ENCODE measurements around the gene ROR2.
A peak's percentile ranks its signal among the peaks of the same experiment; 100 is the strongest.

ROR2 gene

DNA sequence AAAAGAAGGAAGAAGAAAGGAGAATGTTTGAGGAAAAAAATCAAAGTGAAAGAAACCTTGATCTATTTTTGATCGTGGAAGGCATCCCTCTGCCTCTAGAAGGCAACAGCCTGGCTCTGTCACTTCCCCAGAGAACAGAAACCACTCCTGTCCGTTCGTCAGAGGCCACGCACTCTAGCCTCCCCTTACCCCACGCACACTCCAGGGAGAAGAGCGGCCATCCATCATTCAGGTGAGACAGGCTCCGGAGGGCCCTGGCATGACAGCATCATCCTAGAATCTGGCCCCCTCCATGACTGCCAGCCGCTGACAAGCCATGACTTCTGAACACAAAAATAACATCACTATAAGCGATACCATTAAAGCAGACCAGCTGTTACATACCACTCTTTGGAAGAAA, 135.8 kb downstream of the ROR2 start:
- no peaks in the 10 kb centered on the region for H3K9me3 Mint-ChIP-seq
- no peak overlapping the region for H3K4me3 Mint-ChIP-seq
- no peaks in the 10 kb centered on the region for H3K27me3 Mint-ChIP-seq
- H3K27ac Mint-ChIP-seq: no peak overlapping the region
- no peaks in the 10 kb centered on the region for H3K4me1 Mint-ChIP-seq
- no peak for DNase-seq
- ATAC-seq: no peak
- no peaks in the 10 kb centered on the region for H3K36me3 Mint-ChIP-seq (ENCODE audit: low read depth)

- DNase-seq (no peak), ATAC-seq (no peak)
- Mint-ChIP-seq H3K4me3 (no peak overlapping the region), H3K9me3 (no peaks in the 10 kb centered on the region), H3K27ac (no peak overlapping the region), H3K4me1 (no peaks in the 10 kb centered on the region), H3K27me3 (no peaks in the 10 kb centered on the region), H3K36me3 (ENCODE audit: low read depth) (no peaks in the 10 kb centered on the region)
Observed at GRCh38 chr9:91813176-91813795, 136.7 kb downstream of the ROR2 start.

- Mint-ChIP-seq H3K4me3 (no peak overlapping the region), H3K27ac (no peak overlapping the region), H3K36me3 (ENCODE audit: low read depth) (no peaks in the 10 kb centered on the region), H3K9me3 (no peaks in the 10 kb centered on the region), H3K27me3 (no peaks in the 10 kb centered on the region), H3K4me1 (no peaks in the 10 kb centered on the region)
- DNase-seq: no peak
- no peak for ATAC-seq
Observed at GRCh38 chr9:91812191-91812590, 137.8 kb downstream of the ROR2 start.

DNA sequence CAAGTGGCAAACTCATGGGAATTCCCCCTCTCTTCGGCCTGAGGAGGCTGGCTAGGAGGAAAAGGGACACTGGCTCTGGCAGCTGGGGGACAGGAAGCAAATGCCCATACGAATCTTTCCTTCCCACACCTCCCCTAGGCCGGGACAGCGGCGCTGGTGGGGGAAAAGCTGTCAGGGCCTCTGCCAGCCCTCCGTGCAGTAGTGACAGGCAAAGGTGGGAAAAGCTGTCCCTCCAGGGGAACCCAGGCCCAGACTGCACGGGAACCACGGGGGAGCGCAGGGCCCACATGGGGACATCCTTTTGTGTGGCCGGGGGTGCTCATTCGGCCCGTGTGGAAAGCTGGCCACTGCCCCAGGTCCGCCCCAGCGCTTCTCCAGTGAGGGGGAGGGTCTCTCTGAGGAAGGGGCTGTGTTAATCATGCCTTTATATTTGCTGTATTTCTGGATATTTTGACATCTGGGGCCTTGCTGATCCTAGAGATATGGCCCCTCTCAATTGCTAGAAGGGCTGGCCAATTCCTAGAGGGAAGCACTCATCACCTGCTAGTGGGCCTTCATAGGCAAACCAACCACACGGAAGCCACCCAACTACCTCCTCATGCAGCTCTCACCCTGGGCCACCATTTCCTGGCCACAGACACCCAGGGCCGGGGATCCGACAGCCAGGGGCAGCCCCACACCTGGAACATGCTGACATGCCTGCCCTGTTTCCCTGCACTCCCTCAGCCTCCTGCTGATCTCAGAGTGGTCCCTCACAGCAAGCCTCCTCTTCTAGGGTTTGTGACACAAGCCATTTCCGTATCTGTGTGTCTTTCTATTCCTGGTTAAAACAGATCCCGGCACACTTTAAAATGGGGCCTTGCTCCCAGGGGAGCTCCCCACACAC, 138.8 kb downstream of the ROR2 start:
- no peaks in the 10 kb centered on the region for H3K4me1 Mint-ChIP-seq
- DNase-seq: no peak
- no peak overlapping the region for H3K27ac Mint-ChIP-seq
- ATAC-seq: no peak
- H3K36me3 Mint-ChIP-seq (ENCODE audit: low read depth): no peaks in the 10 kb centered on the region
- H3K27me3 Mint-ChIP-seq: peaks cover under 1% of the 10 kb centered on the region
- H3K4me3 Mint-ChIP-seq: no peak overlapping the region
- no peaks in the 10 kb centered on the region for H3K9me3 Mint-ChIP-seq

DNA sequence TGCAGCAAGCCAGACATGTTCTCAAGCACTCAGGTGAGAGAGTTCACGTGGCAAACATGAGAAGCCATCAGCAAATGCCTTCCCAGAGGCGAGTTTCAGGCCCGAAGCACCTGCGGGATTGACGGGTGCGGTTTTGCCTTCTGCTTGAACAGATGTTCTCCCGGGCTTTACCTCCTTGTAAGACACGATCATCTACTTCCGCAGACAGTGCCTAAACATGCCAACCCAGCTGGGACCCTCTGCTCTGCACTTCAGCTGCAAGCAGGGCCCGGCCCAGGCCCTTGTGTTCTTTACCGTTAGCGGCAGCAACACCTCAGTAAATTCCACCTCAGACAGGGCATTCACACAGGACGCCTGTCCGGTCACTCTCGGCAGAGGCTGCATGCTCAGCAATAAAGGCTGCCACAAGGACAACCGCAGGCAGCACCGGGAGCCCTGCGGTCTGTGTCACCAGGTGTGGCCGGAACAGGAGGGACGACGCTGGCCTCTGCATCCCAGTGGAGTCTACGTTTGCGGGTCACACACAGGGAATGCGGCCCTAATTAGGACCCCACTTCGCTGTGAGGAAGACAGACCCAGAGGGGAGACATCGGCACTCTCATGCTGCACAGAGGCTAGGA, 139.6 kb downstream of the ROR2 start:
- H3K27me3 Mint-ChIP-seq: peaks cover 2% of the 10 kb centered on the region
- H3K27ac Mint-ChIP-seq: no peak overlapping the region
- H3K4me1 Mint-ChIP-seq: no peaks in the 10 kb centered on the region
- no peaks in the 10 kb centered on the region for H3K36me3 Mint-ChIP-seq (ENCODE audit: low read depth)
- ATAC-seq: no peak
- H3K9me3 Mint-ChIP-seq: no peaks in the 10 kb centered on the region
- no peak overlapping the region for H3K4me3 Mint-ChIP-seq
- DNase-seq: no peak

DNA sequence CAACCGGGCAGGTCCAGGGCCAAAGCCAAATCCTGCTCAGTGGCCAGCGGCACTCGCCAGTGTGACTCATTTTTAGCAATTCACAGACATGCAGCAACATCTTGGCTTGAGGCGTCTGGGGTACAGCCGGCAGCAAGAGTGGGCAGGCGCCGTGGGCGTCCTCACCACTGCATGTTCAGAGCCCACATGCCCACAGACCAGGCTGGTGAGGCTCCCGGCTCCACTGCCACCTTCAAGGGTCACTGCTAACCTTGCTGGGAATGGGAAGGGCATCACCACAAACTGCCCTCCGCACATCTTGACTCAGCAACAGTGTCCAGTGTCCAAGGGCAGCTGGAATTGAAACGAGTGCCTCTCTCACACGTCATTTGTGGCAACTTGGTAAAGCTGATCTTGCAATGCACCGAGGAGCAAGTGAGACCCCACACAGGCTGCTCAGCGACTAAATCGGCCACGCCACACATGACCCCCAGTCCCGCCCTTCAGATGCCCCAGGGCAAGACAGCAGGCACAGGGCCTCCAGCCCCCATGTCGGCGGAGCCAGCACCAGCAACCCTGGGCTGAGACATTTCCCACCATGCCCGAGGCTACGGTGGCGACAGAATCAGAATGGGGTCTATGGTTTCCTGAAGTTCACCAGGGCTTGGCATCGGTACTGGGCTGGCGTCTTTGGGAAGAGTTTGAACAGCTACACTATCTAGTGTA, 140.3 kb downstream of the ROR2 start:
- no peak for ATAC-seq
- Mint-ChIP-seq H3K4me3 (no peak overlapping the region), H3K4me1 (no peaks in the 10 kb centered on the region), H3K27ac (no peak overlapping the region), H3K27me3 (peaks cover 2% of the 10 kb centered on the region), H3K36me3 (ENCODE audit: low read depth) (no peaks in the 10 kb centered on the region), H3K9me3 (no peaks in the 10 kb centered on the region)
- no peak for DNase-seq

GRCh38 chr9:91807643-91808246, 142.3 kb downstream of the ROR2 start:
- ATAC-seq (no peak), DNase-seq (no peak)
- H3K4me3 Mint-ChIP-seq: no peak overlapping the region
- H3K4me1 Mint-ChIP-seq: peaks cover 6% of the 10 kb centered on the region
- no peaks in the 10 kb centered on the region for H3K36me3 Mint-ChIP-seq (ENCODE audit: low read depth)
- H3K27me3 Mint-ChIP-seq: peaks cover 2% of the 10 kb centered on the region
- no peaks in the 10 kb centered on the region for H3K9me3 Mint-ChIP-seq
- no peak overlapping the region for H3K27ac Mint-ChIP-seq

DNA sequence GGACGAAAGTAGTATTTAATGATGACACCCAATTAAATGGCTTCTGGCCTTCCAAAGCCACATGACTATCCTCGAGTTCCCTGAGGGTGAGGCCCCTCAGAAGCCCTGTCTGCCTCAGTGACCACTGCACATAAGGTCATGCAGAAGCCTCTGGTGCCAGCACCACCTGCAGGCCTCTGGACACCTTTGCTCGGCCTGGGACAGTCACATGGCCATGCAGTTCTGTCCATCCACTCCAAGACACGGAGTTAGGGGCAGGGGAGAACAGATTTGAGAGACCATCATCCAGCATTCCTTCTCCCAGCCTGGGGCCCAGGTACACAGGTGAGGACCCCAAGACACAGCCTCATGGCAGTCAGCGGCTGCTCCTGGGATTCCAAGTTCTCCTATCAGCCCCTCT, 145.0 kb downstream of the ROR2 start:
- Mint-ChIP-seq H3K36me3 (ENCODE audit: low read depth) (no peaks in the 10 kb centered on the region), H3K4me1 (peaks cover 6% of the 10 kb centered on the region), H3K27me3 (peaks cover 2% of the 10 kb centered on the region), H3K4me3 (no peak overlapping the region), H3K9me3 (no peaks in the 10 kb centered on the region), H3K27ac (no peak overlapping the region)
- ATAC-seq (no peak), DNase-seq (no peak)

GRCh38 chr9:91803970-91804752, 145.9 kb downstream of the ROR2 start:
- H3K9me3 Mint-ChIP-seq: no peaks in the 10 kb centered on the region
- ATAC-seq (peak; percentile 56), DNase-seq (no peak)
- no peak overlapping the region for H3K4me3 Mint-ChIP-seq
- no peak overlapping the region for H3K27ac Mint-ChIP-seq
- H3K27me3 Mint-ChIP-seq: peaks cover 2% of the 10 kb centered on the region
- H3K4me1 Mint-ChIP-seq: peaks cover 13% of the 10 kb centered on the region
- no peaks in the 10 kb centered on the region for H3K36me3 Mint-ChIP-seq (ENCODE audit: low read depth)

- Mint-ChIP-seq H3K9me3 (no peaks in the 10 kb centered on the region), H3K27me3 (peaks cover 2% of the 10 kb centered on the region), H3K4me1 (peaks cover 20% of the 10 kb centered on the region), H3K27ac (no peak overlapping the region), H3K36me3 (ENCODE audit: low read depth) (no peaks in the 10 kb centered on the region), H3K4me3 (no peak overlapping the region)
- DNase-seq (no peak), ATAC-seq (peak; percentile 10)
Observed at GRCh38 chr9:91803151-91803940, 146.7 kb downstream of the ROR2 start.

GRCh38 chr9:91802391-91802790, 147.6 kb downstream of the ROR2 start:
- no peak for DNase-seq
- Mint-ChIP-seq H3K27ac (no peak overlapping the region), H3K4me1 (peaks cover 20% of the 10 kb centered on the region), H3K27me3 (peaks cover 2% of the 10 kb centered on the region), H3K4me3 (no peak overlapping the region), H3K36me3 (ENCODE audit: low read depth) (no peaks in the 10 kb centered on the region), H3K9me3 (no peaks in the 10 kb centered on the region)
- no peak for ATAC-seq

- Mint-ChIP-seq H3K27ac (no peak overlapping the region), H3K27me3 (no peaks in the 10 kb centered on the region), H3K36me3 (ENCODE audit: low read depth) (no peaks in the 10 kb centered on the region), H3K4me3 (no peak overlapping the region), H3K9me3 (no peaks in the 10 kb centered on the region), H3K4me1 (peaks cover 22% of the 10 kb centered on the region)
- DNase-seq (no peak), ATAC-seq (no peak)
Observed at GRCh38 chr9:91800473-91801030, 149.5 kb downstream of the ROR2 start.
